IPS-NIHi7 (cell line): ENCODE data around the gene AP2A2.

Experiments used
- DNase-seq: peaks from one replicate; pipeline ENCODE4 v3.0.0; 2012; ENCODE audit warnings: mixed read lengths; ENCODE audit errors: extremely low spot score

AP2A2 gene

DNA sequence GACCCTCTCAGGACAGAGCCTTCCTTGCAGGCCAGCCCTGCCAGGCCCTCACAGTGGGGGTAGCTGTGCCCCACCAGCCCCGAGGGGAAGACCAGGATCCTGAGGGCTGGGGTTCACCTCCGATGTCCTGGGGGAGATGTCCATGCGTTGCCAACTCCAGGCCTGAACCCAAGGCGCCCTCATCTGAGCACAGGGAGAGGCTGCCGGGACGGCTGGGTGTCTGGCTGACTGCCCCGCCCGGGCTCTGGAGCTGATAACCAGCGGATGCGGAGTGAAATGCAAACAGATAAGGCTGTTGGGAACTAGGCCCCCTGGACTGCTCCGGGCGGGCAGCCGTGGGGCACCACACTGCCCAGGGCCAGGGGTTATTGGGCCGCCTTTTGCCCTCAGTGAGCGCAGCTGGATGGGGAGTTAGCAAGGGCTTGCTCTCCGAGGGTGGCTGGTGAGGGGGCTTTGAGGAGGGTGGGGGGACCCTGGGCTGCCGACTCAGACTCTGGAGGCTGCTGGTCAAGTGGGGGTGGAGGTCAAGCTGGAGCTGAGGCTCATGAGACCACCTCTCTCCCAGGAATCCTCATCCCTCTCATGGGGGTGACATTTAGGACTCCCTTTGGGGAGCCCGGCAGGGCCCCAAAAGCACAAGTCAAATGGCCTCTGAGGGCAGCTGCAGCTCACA lies 116.4 kb downstream of the AP2A2 start:
- no peak for DNase-seq

DNA sequence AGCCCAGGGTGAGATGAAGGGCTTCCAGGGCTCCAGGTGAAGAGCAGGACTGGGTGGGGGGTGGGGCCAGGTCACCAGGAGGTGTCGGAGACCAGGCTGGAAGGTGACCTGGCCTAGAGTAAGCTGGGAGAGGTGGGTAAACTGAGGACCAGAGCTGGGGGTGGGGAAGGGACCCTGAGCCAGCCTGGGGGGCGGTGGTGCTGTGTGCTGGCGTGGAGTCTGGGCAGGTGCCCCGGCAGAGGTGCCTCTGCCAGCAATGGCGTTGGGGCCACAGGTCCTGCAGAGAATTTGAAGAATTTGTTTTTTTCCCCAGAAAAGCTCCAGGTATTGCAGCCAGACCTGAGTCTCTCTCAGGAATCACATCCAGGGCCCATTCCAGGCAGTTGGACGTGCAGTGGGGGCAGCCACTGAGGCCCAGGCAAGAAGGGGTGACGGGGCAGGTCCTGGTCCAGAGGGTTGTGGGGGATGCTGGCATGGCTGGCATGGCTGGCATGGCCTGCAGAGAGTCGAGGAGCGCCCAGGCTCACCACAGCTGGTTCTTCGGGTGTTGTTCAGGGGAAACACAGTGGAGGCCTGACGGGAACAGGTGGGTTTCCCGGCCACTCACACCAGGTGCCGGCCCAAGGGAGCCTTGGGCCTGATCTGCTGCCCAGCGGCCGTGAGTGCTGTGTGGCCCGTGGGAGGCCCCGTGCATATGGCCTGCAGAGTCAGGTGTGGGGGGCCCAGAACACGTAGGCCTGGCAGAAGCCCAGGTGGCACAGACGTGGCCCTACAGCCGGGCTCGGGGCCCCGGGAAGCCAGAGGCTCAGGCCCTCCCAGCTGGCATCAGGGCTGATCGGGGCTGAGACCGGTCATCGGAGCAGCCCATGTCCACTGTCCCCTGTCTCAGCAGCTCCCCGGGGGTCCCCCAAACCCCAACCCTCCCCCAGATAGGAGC lies 117.2 kb downstream of the AP2A2 start:
- no peak for DNase-seq

DNA sequence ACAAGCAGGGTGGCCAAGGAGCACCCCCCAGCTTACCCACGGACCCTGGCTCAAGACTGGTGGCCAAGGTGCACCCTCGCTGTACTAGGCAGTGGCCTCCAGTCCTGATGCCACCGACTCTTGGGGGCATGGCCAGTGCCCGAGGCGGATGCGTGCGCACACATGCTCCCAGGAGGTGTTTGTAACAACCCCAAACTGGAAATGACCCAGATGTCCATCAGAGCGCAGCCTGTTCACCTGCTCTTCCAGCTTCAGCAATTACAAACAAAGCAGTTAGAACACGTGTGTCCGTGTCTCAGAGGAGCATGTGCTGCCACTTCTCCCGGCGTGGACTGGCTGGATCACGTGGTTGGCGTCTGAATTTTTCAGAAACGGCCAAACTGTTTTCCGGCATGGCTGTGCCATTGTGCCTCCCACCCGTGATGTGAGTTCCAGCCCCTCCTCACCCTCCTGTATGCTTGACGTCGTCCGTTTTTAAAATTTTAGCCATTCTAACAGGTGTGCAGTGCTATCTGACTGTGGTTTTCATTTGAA lies 118.0 kb downstream of the AP2A2 start:
- no peak for DNase-seq

DNA sequence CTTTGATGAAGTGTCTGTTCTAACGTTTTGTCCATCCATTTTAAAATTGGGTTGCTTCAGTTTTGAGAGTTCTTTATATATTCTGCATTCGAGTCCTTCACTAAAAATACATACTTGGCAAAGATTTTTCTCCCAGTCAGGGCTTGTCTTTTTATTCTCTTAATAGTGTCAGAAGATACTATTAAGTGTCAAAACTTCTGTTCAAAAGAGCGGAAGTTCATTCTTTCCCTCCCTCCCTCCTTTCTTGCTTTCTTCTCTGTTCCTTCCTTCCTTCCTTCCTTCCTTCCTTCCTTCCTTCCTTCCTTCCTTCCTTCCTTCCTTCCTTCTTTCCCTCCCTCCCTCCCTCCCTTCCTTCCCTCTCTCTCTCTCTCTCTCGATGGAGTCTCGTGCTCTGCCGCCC lies 118.5 kb downstream of the AP2A2 start:
- no peak for DNase-seq

DNA sequence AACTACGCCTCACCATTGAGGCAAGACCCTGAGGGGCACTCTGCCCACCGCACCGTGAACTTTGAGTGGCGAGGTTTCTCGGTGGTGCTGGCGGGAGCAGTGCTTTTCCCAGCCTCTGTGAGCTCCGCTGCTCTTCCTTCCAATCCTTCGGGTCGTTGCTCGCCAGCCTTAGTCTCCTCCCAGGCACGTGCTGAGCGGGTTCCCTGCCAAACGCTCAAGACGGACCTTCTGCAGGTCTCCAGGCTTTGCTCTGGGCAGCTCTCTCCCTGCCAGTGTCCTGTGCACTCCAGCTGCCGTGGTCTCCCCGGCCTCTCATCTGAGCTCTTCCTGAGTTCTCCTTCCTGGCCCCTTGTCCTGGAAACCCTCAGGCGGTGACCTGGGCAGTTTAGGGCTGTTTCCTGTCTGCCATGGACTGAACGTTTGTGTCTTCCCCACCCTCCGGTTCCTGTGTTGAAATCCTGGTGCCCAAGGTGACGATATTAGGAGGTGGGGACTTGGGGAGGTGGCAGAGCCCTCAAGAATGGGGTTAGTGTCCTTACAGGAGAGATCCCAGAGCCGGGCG lies 122.0 kb downstream of the AP2A2 start:
- no peak for DNase-seq

DNA sequence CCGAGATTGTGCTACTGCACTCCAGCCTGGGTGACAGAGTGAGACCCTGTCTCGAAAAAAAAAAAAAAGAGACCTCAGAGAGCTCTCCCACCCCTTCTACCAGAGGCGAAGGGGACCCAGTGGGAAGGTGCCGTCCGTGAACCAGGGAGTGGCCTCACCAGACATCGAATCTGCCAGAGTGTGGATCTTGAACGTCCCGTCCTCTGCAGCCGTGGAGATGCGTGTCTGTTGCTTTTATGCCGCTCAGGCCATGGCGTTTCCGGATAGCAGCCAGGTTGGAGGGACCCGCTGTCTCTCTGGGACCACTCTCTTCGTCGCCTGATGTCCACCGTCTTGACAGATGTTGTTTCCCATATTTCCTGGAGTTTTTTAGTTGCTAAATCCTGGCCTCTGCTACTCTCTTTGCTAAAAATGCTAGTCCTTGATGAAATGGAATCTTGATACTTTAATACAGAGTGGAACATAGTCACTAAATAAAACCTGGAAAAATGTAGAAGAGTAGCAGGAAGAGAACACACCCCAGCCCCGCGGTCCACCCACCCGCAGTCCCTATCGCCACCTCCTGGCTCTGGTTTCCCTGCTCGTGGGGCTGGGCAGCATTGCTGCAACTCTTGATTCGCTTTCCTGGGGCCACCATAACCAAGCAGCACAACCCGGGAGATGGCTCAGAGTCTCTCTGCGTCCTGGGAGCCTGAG lies 122.9 kb downstream of the AP2A2 start:
- no peak for DNase-seq

DNA sequence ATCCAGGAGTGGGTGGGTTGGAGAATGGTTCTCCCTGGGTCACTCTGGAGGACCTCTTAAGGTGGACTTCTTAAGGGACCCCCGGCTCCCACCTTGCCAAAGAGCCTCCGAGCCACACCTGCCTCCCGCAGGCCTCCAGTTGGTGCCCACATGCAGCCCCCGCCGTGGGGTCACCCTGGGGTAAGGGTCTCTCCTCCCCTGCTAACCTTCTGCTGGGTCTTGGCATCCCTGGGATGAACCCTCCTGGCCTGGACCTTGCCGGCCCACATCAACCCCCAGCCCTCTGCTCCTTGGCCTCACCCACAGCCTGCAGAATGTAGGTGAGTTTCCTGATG lies 123.4 kb downstream of the AP2A2 start:
- DNase-seq: no peak

DNA sequence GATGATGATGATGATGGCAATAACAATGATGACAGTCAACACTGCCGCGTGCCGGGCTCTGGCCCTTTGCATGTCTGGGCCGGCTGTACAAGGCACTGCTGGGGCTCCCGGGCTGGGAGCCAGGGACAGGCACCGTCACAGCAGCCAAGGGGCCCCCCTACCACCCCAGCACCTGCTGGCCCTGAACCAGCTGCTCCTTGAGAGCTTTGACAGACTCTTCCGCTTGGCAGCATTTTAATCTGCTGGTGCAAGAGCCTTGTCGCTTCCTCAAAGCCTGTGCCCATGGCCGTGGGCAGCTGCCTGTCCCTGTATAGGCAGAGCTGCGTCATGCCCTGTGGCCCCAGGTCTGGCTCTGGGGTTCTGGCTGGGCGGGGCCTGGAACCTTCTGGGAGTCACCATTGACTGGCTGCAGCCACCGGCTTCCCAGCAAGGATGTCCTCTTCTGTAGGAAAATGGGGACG lies 123.8 kb downstream of the AP2A2 start:
- no peak for DNase-seq

DNA sequence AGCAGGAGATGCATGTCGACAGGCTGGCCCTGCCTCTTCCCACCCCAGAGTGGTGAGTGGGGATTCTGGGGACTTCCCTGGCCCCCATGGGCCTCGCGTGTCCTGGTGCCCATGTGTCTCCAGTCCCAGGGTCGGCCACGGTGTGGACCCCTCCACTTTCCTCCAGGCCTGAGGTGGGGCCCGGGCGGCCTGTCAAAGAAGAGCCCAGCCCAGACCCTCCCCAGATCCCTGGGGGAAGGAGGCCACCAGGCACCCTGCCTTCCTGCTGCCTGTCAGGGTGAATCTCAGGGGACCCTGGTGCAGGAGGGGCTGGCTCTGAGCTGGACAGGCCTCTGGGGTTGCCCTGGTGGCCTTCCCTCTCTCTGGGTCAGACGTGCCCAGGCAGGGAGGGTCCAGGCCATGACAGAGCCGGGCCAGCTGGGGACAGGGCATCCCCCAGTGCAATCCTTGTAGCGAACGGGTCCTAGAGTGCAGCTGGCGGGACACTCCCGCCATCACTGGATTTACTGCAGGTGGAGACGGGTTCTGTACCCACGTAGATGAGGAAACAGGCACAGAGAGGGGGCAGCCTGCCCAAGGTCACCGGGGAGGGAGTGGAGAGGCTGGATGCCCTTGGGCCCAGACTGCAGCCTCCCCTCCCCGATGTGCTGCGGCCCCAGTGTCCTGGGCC lies 124.4 kb downstream of the AP2A2 start:
- DNase-seq: no peak

DNA sequence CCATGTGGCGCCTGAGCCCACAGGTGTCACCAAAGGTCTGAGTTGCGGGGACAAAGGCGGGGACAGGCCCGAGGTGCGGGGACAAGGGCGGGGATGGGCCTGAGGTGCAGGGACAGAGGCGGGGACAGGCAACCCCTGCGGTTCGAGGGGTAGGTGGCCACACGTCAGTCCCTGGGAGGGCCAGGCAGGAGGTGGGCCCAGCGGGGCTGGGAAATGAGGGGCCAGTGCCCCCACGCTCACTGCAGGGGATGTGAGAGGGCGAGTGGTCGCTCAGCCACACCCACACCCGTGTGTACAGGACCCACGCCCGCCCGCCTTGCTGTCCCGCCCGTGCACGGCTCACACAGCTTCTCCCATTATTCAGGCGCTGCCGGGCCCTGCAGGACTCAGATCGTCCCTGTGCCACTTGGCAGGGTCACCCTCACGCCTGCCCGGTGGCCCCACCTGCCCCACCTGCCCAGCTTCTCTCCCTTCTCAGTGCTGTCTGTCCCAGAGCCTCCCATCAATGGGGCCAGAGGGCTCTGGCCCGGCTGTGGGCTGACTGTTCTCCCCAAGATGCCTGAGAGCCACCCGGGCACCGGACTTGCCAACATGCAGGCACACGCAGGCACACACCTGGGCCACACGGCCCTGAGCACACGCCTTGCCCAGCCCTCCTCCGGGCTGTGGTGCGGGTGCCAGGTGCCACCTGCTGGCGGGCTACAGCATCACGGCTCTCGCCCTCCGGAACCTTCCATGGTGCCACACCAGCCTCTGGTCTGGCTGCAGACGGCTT lies 125.1 kb downstream of the AP2A2 start:
- DNase-seq: peak; percentile 96

DNA sequence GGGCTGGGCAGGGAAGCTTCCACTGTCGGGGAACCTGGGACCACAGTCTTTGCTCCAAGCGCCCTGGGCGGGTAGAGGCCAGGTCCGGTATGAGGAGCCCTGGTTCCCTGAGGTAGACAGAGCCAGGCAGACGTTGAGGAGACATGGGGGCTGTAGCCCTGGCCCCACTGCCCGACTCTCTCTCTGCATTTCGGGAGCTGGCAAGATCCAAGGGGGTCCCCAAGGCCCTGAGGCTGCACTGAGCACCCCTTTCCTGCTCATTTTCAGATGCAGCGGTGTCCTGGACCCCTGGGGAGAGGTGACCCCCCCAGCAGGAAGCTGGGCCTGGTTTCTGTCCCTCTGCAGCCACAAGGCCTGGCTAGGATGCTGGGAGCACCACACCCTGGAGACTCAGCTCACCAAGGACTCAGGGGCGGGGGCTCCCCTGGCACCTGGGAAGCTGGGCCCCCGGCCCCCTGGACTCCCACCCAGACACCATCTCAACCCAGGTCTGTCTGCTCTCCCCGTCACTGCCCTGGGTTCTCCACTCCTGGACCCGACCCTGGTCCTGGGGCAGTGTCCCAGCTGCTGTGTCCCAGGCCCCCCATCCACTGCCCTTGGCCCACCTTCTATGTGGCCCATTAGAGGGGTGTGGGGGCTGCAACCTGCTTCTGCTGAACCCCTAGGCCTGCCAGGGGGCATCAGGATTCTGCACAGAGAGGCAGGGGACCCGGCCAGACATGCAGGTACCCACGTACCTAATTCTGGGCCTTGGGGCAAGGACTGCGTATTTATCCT lies 125.9 kb downstream of the AP2A2 start:
- DNase-seq: no peak

DNA sequence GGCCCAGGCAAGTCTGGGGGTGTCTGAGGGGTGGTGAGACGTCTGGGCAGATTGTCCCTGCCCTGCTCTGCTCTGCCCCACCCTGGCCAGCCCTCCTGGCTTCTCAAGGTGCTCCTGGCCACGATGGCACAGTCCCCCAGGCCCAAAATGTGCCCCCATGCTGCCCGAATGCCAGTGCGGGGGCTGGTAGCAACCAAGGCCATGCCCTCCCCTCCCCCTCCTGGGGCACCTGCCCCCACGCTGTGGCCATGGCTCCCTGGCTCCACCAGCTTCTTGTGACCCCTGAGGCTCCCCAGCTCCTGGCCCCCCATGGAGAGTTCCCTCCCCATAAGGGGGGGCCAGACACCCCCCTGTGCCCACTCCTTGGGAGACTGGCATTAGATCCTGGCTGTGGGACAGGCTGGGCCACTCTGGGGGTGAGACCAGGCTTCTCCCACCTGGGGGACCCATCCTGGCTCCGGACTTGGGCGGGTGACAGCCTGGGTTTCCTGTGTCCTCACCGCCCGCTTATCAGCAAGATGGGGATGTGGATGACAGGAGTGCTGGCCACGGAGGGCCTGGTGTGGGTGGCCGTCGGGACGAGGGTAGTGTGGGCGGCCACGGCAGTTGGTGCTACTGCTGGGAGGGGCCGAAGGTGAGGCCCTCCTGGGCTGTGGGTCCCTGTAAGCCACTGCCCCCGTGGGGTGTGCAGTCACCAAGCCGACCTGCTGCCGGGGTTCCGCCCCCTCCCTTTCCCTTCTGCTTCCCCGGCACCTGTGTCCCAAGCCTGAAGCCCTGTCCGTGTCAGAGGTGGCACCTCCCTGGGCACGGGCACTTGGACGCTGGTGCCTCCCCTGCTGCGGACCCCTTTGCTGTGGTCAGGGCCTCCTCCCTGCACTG lies 126.7 kb downstream of the AP2A2 start:
- DNase-seq: no peak

DNA sequence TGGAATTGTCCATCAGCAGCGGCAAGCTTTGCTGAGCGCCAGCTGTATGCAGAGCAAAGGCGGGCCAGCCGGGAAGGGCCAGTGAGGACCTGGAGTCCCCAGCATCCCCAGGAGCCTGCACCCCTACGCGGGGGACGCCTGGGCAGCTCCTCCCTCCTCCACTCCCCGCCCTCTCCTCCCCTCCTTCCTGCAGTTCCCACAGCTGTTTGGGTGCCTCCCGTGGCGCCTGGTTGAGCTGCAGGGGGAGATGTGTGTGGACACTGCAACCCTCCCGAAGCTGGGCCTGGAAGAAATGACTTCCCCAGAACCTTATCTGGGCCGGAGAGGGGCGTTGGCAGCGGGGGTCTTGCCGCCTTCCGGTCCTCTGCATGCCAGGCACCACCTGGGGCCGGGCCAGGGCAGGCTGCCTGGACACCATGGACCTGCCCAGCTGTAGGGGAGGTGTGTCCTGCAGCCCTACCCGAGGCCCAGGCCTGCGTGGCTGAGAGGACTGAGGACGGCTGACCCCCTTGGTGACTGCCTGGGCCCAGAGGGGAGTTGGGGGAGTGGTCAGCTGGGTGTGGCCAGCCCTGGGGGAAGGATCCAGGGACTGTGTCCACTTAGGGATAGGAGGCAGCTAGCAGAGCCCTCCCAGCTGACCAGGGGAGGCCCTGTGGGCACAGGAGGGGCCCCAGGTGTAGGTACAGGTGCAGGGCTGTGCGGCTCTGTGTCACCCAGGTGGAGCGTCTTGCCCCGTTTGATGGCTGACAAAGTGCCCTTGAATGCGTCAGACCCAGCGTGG lies 127.6 kb downstream of the AP2A2 start:
- no peak for DNase-seq

DNA sequence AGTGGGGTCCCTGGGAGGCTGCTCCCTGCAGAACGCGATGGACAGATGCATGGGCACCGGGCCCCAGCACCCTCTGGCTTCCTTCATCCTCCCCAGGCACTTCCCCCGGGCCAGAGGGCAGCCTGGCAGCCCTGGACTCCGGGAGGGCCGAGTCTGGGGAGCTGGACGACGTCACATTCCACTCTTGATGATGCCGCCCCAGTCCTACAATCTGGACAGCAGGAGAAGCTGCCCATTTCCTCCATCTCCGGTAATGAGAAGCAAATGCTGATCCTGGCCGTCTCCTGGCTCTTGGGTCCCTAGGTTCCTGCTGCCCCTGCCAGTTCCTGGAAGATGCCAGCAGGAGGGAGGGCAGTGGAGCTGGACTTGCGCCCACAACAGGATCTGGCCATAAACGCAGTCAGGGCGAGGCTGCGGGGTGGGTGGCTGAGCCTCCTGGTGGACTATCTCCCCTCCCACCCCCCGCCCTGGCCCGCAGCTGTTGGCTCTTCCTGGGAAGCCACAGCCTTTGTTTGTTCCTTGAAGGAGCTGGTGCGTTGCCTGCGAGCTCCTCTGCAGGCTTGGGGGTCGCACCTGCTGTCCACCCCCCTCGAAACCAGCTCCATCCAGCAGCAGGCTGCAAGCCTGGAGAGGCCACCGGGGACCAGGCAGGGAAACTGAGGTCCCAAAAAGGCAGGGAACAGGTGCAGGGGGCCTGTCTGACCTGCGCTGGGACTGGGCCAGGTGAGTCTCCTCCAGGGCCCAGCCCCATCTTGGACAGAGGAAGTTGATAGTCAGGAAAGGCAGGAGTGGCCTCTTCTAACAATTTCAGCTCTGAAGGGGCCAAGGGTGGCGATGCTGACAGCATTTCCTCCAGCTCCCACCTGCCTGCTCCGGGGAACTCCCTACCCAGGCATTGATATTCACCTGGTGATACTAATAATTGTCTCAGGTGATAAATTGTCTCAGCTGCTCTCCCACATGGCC lies 128.8 kb downstream of the AP2A2 start:
- DNase-seq: no peak

DNA sequence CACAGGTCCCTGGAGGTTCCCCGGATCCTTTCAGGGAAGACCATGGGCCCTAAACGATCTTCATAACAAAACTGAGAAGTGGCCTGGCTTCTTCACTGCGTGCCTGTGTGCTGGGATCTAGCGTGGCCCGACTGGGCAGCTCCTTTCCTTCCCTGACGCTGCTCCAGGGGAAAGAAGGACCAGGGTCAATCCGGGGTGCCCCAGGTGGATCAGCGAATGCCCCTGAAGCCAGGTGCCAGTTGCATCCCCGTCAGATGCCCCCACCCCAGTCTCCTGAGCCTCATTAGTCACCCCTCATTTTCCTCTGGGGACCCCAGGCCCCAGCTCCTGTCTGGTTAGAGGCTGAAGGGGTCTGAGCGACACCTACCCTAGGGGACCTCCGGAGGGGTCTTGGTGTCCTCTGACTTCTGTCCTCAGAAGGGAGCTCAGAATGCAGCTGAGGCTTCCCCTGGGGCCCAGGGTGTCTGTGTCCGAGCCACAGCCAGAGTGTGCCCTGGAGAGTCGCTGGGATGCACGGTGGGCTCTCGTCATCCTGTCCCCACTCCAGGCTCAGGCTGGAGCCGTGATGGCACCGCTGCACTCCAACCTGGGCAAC lies 129.5 kb downstream of the AP2A2 start:
- no peak for DNase-seq

DNA sequence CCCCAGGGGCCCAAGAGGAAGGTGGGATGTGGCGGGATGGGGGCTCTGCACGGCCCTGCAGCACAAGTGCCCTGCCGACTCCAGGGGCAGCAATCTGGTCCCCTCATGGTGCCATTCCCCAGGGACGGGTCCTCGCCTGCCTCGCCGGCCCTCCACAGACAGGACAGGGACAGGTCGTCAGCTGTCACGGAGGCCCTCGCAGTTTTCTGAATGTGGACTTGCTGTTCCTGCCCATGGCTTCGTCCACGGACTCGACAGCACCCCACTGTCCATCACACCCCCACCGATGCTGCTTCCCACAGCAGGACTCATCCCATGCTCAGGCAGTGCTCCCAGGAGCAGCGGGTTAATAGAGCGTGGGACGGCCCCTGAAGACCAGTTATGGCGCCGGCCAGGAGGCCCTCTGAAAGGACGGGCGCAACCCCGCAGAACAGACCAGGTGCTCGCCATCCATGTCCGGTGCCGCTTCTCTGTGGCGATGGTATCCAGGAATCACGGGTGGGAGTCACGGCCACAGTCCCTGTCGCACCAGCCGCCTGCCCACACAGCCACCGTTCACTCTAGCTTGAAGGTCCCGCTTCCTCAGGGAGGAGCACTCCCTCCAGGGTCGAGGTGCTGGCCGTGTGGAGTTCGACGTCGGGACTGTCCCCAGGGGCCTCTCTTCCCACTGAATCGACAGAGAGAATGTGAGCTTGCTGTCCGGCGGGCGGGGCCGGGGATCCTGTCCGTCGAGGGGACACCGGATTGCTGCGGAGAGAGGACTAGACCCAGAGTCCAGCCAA lies 130.5 kb downstream of the AP2A2 start:
- DNase-seq: no peak
